ENCODE measurements around the gene ZDHHC8.
"Not testable (repeated sequence)": the region's sequence is repeated elsewhere in the genome, so short reads cannot be mapped to it uniquely, and the experiment has no call there.

The ZDHHC8 gene

DNA sequence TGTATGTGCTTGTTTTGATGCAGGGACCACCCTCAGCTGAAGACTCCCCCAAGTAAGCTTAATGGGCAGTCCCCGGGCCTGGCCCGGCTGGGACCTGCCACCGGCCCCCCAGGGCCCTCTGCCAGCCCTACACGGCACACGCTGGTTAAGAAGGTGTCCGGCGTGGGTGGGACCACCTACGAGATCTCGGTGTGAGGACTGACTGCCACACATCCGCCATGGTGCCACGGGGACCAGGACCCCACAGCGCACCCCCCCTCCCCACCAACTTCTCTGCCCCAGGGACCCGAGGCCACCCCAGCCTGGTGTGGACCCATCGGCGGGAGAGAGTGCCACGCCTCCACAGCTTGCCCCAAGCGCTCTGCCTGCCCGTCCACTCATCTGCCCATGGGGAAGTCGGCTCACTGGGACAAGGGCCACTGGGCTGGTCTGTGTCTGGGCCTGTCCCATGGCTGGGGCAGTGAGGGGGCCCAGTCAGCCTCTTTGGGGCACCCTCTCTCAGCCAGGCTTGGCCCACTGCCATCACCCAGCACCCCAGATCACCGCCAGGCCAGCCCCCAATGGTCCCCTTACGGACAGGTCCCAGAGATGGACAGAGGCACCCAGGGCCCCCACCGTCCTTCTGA, 13.7 kb downstream of the ZDHHC8 start:
- DNase-seq, result no peak

DNA sequence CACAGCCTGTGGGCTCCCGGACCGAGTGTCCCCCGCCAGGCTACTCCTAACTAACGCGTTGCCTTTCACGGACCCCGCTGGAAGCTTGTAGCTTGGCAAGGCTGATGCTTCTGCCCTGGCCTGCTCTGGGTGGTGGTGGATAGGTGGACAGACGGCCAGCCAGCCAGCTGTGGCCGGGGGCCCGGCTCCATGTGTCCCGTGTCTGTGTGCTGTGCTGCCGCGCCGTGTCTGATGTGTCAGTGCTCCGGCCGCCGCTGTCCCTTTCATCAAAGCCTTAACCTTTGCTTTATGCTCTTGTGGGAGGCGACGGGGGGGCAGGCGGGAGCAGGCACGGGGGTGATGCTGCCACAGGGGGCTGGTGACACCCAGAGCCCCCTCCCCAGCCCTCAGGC, 14.2 kb downstream of the ZDHHC8 start:
- no peak for DNase-seq

DNA sequence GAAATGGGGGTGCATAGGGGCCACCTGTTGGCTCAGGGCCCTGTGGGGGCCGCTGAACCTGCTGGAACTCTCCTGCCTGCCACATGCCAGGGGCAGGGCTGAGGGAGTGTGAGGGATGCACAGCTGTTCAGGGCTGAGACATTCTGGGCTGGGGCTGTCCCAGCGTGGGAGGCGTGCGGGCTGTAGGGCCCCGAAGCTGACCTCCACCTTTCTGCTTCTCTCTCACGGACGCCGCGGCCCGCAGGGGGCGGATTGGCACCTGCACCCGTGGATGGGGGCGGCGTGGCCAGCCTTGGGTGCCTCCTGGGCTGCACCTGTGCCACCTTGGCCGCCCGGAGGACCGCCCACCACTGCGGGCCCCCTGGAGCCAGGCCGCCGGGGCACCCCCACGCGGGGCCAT, 15.2 kb downstream of the ZDHHC8 start:
- no peak for DNase-seq

DNA sequence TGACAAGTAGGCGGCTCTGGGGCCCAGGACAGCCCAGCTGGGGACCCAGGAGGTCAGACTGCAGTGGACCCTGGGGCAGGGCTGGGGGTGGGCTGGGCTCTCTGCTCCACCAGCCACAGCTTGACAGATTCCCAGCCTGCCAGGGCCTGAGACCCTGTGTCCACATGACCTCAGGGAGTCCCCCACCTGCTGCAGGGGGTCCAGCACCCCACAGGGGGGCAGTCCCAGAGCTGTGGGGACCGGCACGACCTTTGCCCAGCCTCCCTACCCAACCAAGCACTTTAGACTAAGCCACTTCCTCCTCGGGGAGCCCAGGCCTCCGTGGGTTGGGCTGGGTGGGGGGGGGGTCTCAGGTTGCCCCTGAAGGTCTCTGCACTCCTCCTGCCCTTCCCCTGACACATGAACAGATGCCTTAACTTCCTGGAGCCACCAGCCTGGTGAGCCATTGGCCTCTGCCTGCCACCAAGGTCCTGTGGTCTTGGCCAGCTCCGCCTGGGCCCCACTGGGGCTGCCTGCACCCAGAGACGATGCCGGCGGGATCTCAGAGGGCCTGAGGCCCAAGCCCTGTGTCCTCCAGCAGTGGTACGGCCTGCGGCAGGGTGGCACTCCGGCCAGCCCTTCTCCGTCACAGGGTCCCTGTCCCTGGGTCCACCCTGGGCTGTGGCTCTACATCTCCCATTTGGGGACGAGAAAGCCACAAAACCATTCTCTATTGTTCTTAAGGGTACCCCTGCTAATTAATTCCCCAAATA, 15.8 kb downstream of the ZDHHC8 start:
- no peak for DNase-seq

DNA sequence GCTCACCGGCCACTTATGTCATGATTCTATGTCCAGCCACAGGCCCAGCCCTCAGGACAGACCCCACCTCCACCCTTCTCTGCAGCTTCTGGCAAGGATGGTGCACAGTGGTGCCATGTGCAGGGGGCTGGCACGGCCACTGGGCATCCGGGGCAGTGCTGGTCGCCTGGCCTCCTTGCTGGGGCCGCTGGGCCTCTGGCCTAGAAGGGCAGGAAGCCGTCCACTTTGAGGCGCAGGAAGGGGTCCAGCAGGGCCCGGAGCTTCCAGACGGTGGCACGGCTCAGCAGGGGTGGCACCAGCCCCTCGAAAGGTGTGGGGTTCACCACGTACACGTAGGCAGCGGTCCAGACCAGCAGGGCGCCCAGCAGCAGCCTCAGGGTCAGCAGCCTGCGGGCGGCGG, 16.8 kb downstream of the ZDHHC8 start:
- DNase-seq, result no peak

DNA sequence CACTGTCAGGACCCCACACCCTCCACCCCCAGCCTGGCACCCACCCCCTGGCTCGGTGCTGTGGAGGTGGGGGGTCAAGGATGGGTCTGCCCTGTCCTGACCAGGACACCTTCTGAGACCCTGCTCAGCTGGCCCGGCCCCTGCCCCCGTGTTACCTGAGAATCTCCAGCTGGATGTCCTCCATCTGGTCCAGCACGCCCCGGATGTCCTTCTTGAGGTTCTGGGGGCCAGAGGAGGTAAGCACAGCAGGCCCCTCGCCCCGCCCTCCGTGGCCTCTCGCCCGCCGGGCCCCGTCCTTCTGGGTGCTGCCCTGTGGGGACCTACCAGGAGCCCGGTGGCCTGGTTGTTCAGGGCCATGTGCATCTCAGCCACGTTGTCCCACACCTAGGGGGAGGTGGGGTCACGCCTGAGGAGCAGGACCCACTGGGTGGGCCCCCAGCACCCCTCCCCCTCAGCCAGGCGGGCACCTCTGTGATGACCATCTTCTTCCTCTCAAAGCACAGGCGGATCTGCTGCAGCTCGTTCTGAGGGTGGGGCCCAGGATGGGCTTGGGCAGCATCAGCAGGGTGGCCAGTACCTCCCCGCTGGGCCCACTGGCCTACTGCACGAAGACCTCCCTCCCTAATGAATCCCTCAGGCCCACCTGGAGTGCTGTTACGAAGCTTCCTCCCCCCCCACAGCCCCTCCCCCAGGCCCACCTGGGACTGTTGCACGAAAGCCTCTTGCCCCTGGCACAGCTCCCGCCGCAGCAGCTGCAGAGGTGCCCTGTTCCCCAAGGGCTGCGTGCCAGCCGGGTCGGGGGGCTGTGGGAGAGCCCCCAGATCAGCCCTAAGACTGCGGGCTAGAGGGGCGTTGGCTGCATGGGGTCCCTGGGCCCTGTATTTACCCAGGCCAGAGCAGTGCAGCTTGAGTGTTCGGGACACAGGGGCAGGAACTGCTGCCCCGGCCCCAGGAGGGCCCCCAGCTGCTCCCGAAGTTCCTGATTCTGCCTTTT, 17.9 kb downstream of the ZDHHC8 start:
- no peak for DNase-seq

DNA sequence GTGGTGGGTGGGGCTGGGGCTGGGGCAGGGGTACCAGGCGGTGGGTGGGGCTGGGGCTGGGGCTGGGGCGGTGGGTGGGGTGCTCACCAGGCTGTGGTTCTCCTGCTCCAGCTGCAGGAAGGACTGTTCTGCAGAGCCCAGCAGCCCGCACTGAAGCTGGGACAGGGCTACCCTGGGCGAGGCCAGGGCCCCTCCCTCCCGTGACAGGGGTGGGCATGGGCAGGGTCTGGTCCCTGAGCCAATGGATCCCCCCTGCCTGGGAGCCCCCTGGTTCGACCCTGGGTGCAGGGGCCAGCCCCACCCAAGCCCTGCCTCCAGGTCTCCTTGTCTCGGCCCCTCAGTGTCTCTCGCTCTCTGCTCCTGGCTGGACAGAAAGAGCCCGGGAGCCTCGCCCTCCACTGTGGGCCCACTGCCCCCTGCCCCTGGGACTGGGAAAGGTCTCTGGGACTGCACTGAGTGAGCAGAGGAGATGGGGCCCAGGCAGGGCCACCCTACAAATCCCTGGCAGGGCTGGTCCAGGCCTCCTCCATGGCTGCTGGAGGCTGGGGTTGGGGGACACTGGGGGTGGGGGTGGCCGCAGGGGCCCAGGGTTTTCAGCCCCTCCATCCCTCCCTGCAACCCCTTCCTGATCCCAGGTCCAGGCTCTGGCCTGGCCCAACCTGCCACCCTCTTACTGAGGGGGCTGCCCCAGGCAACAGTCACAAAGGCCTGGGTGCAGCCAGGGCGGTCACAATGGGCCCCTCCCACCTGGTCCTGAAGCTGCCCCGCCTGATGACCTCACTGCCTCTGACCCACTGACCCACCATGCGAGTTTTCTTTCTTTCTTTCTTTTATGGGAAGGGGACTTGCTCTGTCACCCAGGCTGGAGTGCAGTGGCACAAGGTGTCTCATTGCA, 19.0 kb downstream of the ZDHHC8 start, which contains the start of gene CCDC188:
Gene CCDC188 (minus strand): TSS at position 675 of the 895 bp plus-strand sequence. CDS start 69 bp downstream, at position 606.
- DNase-seq, result no peak

DNA sequence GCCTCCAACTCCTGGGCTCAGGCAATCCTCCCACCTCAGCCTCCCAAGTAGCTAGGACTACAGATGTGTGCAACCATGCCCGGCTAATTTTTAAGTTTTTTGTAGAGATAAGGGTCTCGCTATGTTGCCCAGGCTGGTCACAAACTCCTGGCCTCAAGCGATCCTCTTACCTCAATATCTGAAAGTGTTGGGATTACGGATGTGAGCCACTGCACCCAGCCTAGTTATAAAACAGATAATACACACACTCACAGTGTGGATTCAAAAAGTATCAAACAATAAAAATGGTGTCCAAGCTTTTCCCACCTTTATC, 19.6 kb downstream of the ZDHHC8 start:
- DNase-seq, result no peak

DNA sequence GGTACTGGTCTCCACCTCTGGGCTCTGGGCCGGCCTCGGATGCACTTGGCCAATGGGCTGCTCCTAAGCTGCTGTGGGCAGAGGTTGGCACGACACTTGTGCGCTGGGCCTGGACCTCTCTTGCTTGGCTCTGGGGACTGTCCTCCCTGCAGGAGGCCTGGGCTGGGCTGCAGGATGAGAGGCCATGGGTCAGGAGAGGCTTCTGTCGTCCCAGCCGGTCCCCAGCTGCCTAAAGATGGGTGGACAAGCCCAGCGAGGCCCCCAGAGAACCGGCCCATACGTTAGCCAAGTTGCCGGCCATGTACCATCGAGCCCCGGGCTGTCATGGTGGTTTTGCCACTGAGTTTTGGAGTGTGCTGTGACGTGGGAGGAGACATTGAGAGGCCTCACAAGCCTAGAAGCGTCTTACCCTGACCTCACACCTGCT, 20.9 kb downstream of the ZDHHC8 start:
- no peak for DNase-seq

DNA sequence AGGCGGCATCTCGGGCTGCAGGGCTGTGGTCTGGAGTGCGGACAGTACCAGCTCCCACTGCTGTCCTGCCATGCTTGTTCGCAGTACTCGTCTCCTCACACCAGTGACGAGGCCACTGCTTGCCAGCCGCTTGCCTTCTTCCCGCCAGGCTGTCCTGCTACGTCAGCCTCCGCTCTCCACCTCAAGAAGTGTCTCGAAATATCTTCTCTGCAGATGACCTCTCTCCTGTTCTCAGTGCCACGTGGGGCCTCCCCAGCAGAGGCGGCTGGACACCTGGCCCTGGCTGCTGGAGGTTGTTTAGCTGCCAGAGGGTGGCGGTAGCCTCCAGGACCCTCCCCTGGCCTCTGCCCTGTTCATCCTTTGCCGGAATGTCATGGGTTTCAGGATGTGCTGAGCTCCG, 22.3 kb downstream of the ZDHHC8 start:
- DNase-seq, result no peak

DNA sequence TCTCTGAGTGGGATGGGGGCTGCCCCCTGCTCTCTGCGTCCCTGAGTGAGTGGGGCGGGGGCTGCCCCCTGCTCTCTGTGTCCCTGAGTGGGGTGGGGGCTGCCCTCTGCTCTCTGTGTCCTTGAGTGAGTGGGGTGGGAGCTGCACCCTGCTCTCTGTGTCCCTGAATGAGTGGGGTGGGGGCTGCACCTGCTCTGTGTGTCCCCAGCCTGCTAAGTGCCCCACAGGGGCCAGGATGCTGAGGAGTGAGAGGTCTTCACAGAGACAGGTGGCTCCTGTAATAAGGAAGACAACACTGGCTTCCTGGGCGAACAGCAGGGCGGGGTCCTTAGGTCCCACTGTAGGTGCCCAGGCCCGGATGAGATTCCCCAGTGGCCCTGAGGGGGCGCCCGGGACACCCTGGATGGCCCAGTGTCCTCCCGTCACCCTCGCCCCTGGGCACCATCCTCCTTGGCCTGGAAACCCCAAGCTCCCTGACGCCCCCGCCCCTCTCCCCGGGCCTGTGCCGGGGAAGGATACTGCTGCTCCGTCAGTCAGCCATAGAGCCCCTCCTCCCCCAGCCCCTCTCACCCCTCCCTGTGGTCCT, 23.1 kb downstream of the ZDHHC8 start:
- DNase-seq, result no peak

DNA sequence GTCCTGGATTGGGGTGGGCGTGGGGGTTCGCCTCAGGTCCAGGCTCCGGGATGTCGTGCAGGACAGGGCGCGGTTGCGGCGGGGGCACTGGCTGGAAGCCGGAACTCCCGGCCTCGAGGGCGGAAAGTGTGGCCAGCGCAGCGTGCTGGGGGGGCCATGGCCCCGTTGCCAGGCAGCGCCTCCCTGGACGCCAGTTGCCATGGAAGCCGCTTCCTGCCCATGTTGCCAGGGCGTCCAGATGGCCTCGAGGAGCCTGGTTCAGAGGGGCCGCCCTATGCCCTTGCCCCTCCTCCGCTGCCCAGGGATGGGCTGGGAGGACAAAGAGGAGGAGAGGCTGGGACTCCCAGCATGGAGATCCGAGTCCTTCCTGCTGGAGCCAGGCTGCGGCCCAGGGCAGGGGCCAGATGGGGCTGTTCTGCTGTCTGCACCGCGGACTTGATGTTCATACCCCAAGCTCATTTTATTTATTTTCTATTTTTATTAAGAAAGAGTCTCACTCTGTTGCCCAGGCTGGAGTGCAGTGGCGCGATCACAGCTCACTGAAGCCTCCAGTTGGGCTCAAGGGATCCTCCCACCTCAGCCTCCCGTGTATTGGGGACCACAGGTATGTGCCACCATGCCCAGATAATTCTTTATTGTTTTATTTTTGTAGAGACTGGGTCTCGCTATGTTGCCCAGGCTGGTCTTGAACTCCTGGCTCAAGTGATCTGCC, 23.9 kb downstream of the ZDHHC8 start:
- no peak for DNase-seq

DNA sequence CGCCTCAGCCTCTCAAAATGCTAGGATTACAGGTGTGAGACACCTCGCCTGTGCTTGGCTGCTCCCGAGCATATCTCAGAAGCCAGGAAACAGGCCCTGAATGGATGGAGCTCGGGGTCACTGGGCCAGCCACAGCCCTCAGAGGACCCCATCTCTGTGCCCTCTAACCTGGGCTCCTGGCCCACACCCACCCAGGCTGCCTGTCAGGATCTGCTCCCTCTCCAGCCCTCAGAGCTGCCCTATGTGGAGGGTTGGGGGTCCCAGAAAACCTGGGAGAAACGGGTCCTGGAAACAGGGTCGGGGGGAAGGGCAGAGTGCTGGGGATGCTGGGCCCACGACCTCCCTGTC, 24.4 kb downstream of the ZDHHC8 start:
- no peak for DNase-seq

DNA sequence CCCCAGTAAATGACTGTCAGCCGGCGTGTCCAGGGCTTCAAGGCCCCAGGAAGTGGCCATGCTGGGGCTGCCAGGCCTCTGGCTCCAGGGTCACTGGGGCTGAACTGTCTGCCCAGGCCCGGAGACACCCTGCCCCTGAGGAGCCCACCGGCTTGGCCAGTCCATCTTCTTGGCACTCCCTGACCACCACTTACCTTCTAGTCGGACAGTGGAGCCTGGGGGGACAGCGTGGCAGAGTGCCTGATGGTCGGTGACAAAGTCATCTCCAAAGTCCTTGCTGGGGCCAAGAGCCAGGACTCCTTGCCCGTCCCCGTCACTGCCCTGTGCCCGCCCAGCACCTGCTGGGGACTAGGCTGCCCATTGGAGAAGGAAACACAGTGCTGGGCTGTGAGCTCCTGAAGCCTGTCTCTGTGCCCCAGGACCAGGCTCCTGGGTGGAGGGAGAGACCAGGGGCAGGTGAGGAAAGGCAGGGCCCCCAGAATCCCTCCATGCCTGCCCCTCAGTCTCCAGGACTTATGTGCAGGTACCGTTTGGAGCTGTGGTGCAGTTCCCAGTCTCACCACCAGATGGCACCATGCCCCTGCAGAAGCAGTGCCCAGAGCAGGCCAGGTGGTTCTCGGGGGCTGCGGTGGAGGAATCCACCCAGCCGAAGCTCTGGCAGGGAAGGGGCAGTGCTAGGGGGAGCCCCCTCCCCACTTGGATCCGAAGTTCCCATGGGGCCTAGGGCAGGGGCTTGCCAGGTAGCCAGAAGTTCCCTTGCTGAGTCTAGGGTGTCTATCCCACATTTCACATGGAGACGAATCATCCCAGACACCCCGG, 25.2 kb downstream of the ZDHHC8 start:
- peak; percentile 22 for DNase-seq

DNA sequence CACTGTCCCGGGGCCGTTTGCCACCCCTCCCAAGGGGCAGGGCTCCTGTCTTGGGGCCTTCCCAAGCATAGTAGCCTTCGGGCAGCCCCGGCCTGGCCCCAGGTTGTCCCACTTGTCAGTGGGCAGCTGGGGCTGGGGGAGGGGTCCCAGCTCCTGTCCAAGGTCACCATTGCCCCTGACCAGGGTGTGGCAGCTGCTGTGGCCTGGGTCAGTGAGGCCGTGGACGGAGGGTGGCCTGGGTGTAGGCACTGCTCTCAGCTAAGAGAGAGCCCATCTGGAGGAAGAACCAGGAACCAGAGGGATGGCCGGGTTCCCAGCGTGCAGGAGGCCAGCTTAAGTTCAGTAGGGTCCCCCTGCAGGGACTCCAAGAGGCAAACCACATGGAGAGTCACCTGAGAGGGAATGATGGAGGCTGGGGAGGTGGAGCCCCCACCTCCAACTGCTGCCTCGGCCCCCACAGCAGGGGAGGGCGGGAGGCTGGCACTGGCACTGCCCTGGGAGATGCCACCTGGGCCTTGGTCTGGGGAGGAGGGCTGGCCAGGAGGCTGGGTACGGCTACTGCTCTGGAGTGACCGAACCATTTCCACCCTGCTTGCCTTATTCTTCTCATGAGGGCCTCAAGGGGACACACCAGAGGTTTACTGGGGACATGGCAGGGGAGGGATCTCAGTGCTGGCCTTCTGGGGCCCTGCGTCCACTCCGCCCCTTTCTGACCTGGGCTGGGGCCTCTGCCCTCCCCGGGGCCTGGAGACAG, 26.0 kb downstream of the ZDHHC8 start:
- DNase-seq, result no peak

DNA sequence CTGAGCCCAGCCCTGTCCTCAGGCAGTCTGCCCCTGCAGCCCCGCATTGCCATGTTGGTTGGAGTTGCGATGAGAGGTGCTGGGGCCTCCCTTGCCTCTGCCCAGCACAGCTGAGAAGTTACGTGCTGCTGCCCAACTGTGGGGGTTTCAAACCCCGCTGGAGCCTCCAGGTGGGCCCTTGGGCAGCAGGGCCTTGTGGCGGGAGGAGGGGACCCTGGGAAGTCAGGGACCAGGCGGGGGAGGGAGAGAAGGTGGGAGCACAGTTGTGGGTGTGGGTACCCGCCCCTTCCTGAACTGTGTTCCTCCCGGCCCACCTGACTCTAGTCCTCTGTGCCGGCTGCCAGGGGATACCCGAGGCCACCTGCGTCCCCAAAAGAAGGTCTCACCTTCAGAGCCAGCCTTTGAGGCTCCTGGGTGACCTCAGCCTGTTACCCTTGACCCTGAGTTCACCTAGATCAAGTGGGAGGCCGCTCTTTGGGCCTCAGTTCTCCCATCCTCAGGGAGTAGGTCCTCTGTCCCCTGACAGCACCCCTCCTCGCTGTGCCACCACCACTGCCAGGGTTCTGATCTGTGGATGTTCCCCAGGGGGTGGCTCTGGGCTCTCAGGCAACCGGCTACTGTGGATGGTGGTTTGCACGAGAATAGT, 26.9 kb downstream of the ZDHHC8 start:
- no peak for DNase-seq

DNA sequence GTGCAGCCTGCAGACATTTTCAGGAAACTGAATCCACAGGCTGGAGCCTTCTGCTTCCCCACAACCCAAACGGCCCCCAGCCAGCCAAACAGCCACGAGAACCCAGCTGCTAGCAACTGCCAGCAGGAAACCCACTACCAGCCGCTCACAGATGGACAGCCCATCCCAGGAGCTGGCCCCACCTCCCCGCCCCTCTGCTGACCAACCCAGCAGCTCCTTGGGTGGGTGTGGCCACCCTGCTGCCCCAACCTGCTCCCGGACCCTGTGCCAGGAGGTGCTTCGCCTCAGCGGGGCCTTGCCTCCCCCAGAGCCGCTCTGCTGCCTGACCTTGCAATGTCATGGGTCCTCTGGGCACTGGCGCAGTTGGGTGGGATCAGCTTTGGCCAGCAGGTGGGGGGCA, 27.5 kb downstream of the ZDHHC8 start:
- no peak for DNase-seq

DNA sequence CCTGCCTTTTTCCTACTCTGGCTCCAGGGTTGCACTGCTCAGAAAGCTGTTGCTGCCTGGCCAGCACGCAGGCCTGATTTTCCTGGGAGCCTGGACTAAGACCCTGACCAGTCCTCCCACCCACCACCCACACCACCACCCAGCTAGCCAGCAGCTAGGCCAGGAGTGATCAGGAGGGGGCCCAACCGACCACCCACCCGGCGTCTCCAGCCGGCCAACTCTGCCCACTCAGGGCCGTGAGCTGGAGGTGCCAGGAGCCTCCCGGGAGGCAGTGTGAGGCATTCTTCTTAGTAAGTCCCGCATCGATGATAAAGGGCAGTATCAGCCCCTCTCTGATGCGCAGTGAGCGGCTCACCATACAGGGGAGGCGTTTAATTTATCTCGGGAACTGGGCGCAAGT, 27.9 kb downstream of the ZDHHC8 start:
- not testable (repeated sequence) for DNase-seq

DNA sequence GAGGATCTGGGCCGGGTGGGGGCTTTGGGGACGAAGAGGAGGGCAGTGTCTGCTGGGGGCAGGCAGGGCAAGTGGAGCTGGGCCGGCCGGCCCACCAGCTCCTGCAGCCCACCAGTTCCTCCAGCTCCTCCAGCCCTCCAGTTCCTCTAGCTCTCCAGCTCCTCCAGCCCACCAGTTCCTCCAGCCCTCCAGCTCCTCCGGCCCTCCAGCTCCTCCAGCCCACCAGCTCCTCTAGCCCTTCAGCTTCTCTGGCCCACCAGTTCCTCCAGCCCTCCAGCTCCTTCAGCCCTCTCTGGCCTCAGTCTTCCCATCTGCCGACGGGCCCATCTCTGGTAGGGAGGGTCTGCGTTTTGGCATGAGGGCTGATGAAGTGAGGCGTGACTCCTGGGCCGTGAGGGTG, 28.4 kb downstream of the ZDHHC8 start:
- DNase-seq, result no peak

Data from amniotic stem cell (primary cell).